ENCODE results near the gene IFRD1. TPM values are rescaled to one million over a fixed set of nuclear protein-coding genes. Genes with fewer than 3 reads are reported as not detected.

The IFRD1 gene
- polyA plus RNA-seq, 1 donor (not counting 4 experiments of a cell fraction or from before 2014, with no cell fraction given): 38.3 TPM

DNA sequence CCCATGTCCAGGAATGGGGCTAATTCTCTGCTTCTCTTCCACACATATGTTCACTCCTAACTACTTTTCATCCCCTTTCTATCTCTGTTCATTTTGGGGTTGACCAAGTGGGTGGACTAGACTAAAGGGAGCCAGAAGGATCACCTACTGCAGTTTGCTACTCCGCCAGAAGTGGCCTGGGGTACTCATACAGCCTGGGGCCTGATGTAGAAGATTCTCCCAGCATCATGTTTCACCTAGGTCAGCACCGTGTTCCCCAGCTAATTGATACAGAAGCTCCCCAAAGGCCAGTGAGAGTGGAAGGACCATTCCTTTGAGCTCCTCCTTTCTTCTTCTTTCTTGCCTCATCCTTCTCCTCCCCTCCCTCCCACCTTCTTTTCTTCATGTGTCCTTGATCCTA lies 19.6 kb upstream of the IFRD1 start:
- Histone ChIP-seq H3K27ac (ENCODE audit: control insufficient read depth, insufficient read depth, low read length) (no peak overlapping the region), H3K27me3 (ENCODE audit: control insufficient read depth, extremely low read depth, insufficient read depth, low read length) (no peaks in the 10 kb centered on the region), H3K4me2 (ENCODE audit: control insufficient read depth, extremely low read depth, insufficient read depth, low read depth, low read length) (no peak overlapping the region), H3K9ac (ENCODE audit: control insufficient read depth, extremely low read depth, insufficient read depth, low read length) (no peak overlapping the region), H3K9me3 (ENCODE audit: control insufficient read depth, low read depth, low read length) (no peaks in the 10 kb centered on the region), H3K4me3 (ENCODE audit: control insufficient read depth in 2 of 3, extremely low read depth in 1 of 3, insufficient read depth in 2 of 3, low read depth in 1 of 3, low read length in 3 of 3) (no peak overlapping the region), H3K9me1 (ENCODE audit: control insufficient read depth, extremely low read depth, insufficient read depth, low read length) (no peaks in the 10 kb centered on the region), H4K20me1 (ENCODE audit: control insufficient read depth, extremely low read depth, insufficient read depth, low read length) (no peaks in the 10 kb centered on the region), H3K79me2 (ENCODE audit: control insufficient read depth, insufficient read depth, low read length) (no peaks in the 10 kb centered on the region), H3K4me1 (ENCODE audit: control insufficient read depth, extremely low read depth, insufficient read depth, low read length) (peaks cover 11% of the 10 kb centered on the region), H2AFZ (ENCODE audit: control insufficient read depth, low read length) (no peak overlapping the region), H3K36me3 (ENCODE audit: control insufficient read depth in 2 of 2, extremely low read depth in 1 of 2, insufficient read depth in 2 of 2, low read length in 2 of 2) (no peaks in the 10 kb centered on the region)
- FAIRE-seq (no peak), DNase-seq (ENCODE audit: low read depth, low spot score) (no peak)
- TF ChIP-seq, protein P1, sequence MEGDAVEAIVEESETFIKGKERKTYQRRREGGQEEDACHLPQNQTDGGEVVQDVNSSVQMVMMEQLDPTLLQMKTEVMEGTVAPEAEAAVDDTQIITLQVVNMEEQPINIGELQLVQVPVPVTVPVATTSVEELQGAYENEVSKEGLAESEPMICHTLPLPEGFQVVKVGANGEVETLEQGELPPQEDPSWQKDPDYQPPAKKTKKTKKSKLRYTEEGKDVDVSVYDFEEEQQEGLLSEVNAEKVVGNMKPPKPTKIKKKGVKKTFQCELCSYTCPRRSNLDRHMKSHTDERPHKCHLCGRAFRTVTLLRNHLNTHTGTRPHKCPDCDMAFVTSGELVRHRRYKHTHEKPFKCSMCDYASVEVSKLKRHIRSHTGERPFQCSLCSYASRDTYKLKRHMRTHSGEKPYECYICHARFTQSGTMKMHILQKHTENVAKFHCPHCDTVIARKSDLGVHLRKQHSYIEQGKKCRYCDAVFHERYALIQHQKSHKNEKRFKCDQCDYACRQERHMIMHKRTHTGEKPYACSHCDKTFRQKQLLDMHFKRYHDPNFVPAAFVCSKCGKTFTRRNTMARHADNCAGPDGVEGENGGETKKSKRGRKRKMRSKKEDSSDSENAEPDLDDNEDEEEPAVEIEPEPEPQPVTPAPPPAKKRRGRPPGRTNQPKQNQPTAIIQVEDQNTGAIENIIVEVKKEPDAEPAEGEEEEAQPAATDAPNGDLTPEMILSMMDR (optimal IDR thresholded peaks at IDR 0.05 in 1 of 3, IDR thresholded peaks at IDR 0.05 in 1 of 3, conservative IDR thresholded peaks at IDR 0.05 in 1 of 3; ENCODE audit: extremely low read depth in 1 of 3, insufficient read depth in 2 of 3, low read length in 3 of 3): no peak
- no peak for TF ChIP-seq EZH2 (IDR thresholded peaks at IDR 0.05; ENCODE audit: low read length)
- dilution Hi-C loops (cut with MboI; ENCODE audit: extremely low pct_ligation_motif_present, low sequenced_read_pairs): no loop called here

DNA sequence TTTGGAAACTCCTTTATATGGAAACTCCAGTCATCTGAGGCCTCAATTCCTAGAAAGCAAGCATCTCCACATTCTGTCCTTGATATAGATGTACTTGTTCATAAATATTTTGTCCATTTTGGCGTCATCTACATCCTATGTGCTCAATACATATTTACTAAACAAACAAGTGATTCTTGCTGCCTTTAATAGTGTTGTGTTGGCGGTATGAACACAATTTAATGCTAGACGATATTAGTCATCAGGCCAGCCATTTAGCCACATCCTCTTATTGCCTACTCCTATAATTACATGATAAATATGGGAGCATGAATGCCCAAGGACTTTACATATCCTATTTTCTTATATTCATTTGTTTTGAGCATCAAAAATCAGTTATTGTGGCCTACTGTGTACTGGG lies 18.5 kb upstream of the IFRD1 start:
- Histone ChIP-seq H3K9me1 (ENCODE audit: control insufficient read depth, extremely low read depth, insufficient read depth, low read length) (no peaks in the 10 kb centered on the region), H3K9ac (ENCODE audit: control insufficient read depth, extremely low read depth, insufficient read depth, low read length) (no peak overlapping the region), H3K27me3 (ENCODE audit: control insufficient read depth, extremely low read depth, insufficient read depth, low read length) (no peaks in the 10 kb centered on the region), H3K79me2 (ENCODE audit: control insufficient read depth, insufficient read depth, low read length) (no peaks in the 10 kb centered on the region), H3K4me1 (ENCODE audit: control insufficient read depth, extremely low read depth, insufficient read depth, low read length) (peaks cover 14% of the 10 kb centered on the region), H4K20me1 (ENCODE audit: control insufficient read depth, extremely low read depth, insufficient read depth, low read length) (no peaks in the 10 kb centered on the region), H3K4me2 (ENCODE audit: control insufficient read depth, extremely low read depth, insufficient read depth, low read depth, low read length) (no peak overlapping the region), H3K36me3 (ENCODE audit: control insufficient read depth in 2 of 2, extremely low read depth in 1 of 2, insufficient read depth in 2 of 2, low read length in 2 of 2) (no peaks in the 10 kb centered on the region), H3K9me3 (ENCODE audit: control insufficient read depth, low read depth, low read length) (no peaks in the 10 kb centered on the region), H2AFZ (ENCODE audit: control insufficient read depth, low read length) (no peak overlapping the region), H3K27ac (ENCODE audit: control insufficient read depth, insufficient read depth, low read length) (no peak overlapping the region), H3K4me3 (ENCODE audit: control insufficient read depth in 2 of 3, extremely low read depth in 1 of 3, insufficient read depth in 2 of 3, low read depth in 1 of 3, low read length in 3 of 3) (no peak overlapping the region)
- TF ChIP-seq EZH2 (IDR thresholded peaks at IDR 0.05; ENCODE audit: low read length): no peak
- TF ChIP-seq, protein P1 (optimal IDR thresholded peaks at IDR 0.05 in 1 of 3, IDR thresholded peaks at IDR 0.05 in 1 of 3, conservative IDR thresholded peaks at IDR 0.05 in 1 of 3; ENCODE audit: extremely low read depth in 1 of 3, insufficient read depth in 2 of 3, low read length in 3 of 3): no peak
- dilution Hi-C loops (cut with MboI; ENCODE audit: extremely low pct_ligation_motif_present, low sequenced_read_pairs): no loop called here
- FAIRE-seq (no peak), DNase-seq (ENCODE audit: low read depth, low spot score) (no peak)
